Kidney (tissue), 14 donors: ENCODE data around the gene SHOX. TPM values are rescaled to one million over a fixed set of nuclear protein-coding genes. Genes with fewer than 3 reads are reported as not detected.

Experiments used
- DNase-seq, 5 donors: peaks; one replicate each; pipeline ENCODE4 v3.0.0-alpha.2; 2013 to 2020
- FAIRE-seq: peaks from 2 replicates; lab custom pipeline; 2012; peaks lifted over from hg19 to GRCh38; lab: Jason Lieb, UNC
- H3K27ac ChIP-seq, 2 donors: one replicate each; pipeline ENCODE4 v1.7.0; 2013; ENCODE audit warnings: low read depth in 2 of 2, low read length in 2 of 2, inconsistent platforms in 1 of 2
- H3K27me3 ChIP-seq: one replicate; pipeline ENCODE4 v1.7.1; 2013; ENCODE audit warnings: low read length, inconsistent platforms; ENCODE audit not compliant: control insufficient read depth, insufficient read depth
- H3K36me3 ChIP-seq, 3 donors: one replicate each; pipeline versions ENCODE4 v1.7.0 to v1.7.1; 2013; ENCODE audit warnings: low read length in 3 of 3, control low read depth in 1 of 3, inconsistent platforms in 1 of 3; ENCODE audit not compliant: insufficient read depth in 3 of 3, control insufficient read depth in 2 of 3
- H3K4me1 ChIP-seq, 3 donors: one replicate each; pipeline versions ENCODE4 v1.7.0 to v1.7.1; 2013; ENCODE audit warnings: low read length in 3 of 3, inconsistent platforms in 1 of 3, low read depth in 1 of 3; ENCODE audit not compliant: control insufficient read depth in 2 of 3, insufficient read depth in 2 of 3
- H3K4me3 ChIP-seq, 3 donors: one replicate each; pipeline versions ENCODE4 v1.7.0 to v1.8.1; 2013; ENCODE audit warnings: low read length in 3 of 3, control low read depth in 1 of 3, inconsistent platforms in 1 of 3
- H3K9ac ChIP-seq, 3 donors: one replicate each; pipeline versions ENCODE4 v1.7.0 to v1.7.1; 2013; ENCODE audit warnings: low read length in 3 of 3, control low read depth in 1 of 3, inconsistent platforms in 1 of 3
- H3K9me3 ChIP-seq, 3 donors: one replicate each; pipeline versions ENCODE4 v1.7.0 to v1.7.1; 2013; ENCODE audit warnings: low read length in 3 of 3, control low read depth in 1 of 3, inconsistent platforms in 1 of 3; ENCODE audit not compliant: control insufficient read depth in 2 of 3, insufficient read depth in 1 of 3
- intact Hi-C: fragments of 100-400 bp; cut with DNase I; formaldehyde crosslinking; loops from one replicate; pipeline ENCODE4 v1.11.1; 2022
- polyA plus RNA-seq: library from polyadenylated mRNA; stranded (reverse); fragments of 350-450 nt; fragmentation: Illumina TruSeq; extraction: RNeasy Lipid Tissue Mini Kit (QIAGEN cat#74804); gene quantifications from one replicate; pipeline ENCODE4 v1.2.3, GENCODE V29; 2014; ENCODE audit warnings: low read depth, low replicate concordance; ENCODE audit not compliant: insufficient read depth
- total RNA-seq: library from RNA; stranded (reverse); fragmentation: NEBNext Ultra II Directional; extraction: Animal tissue kit (Norgen Biotek cat#: 25700); gene quantifications from one replicate; pipeline ENCODE4 v1.2.1, GENCODE V29; 2021
- TF ChIP-seq, protein P1 (sequence below): IDR thresholded peaks from 3 replicates; pipeline ENCODE4 v1.5.1; 2012; ENCODE audit warnings: mild to moderate bottlenecking, moderate library complexity, borderline replicate concordance; ENCODE audit not compliant: insufficient read depth; ENCODE audit errors: extremely low read depth
- donor health status: control.
- donor health status: control.
- donor health status: control.
- donor health status: control.
- donor health status: control.
- donor health status: DM: yes; HTN: yes; CAD: no.
- donor health status: Normal renal cell carcinoma (clear cell type).

SHOX gene
- total and polyA plus RNA-seq, 2 donors from 2014 or later = not detected

DNA sequence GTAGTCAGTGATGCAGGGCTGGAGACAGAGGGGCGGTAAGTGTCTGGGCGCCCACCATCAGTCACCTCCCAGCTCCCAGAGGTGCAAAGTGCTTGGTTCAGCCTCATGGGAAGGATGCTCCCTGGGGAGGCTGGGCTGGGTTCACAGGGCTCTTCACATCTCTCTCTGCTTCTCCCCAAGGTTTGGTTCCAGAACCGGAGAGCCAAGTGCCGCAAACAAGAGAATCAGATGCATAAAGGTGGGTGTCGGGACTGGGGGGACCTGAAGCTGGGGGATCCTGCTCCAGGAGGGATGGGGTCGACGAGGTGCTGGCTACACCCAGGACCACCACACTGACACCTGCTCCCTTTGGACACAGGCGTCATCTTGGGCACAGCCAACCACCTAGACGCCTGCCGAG lies 10.1 kb downstream of the SHOX start:
- intact Hi-C loops = no loop called here
- Histone ChIP-seq H3K4me3 (no peak overlapping the region), H3K9me3 (no peaks in the 10 kb centered on the region), H3K9ac (no peak overlapping the region), H3K27ac (no peak overlapping the region), H3K36me3 (no peaks in the 10 kb centered on the region), H3K27me3 (peaks cover 30% of the 10 kb centered on the region), H3K4me1 (no peaks in the 10 kb centered on the region)
- no peak for DNase-seq
- TF ChIP-seq, protein P1, sequence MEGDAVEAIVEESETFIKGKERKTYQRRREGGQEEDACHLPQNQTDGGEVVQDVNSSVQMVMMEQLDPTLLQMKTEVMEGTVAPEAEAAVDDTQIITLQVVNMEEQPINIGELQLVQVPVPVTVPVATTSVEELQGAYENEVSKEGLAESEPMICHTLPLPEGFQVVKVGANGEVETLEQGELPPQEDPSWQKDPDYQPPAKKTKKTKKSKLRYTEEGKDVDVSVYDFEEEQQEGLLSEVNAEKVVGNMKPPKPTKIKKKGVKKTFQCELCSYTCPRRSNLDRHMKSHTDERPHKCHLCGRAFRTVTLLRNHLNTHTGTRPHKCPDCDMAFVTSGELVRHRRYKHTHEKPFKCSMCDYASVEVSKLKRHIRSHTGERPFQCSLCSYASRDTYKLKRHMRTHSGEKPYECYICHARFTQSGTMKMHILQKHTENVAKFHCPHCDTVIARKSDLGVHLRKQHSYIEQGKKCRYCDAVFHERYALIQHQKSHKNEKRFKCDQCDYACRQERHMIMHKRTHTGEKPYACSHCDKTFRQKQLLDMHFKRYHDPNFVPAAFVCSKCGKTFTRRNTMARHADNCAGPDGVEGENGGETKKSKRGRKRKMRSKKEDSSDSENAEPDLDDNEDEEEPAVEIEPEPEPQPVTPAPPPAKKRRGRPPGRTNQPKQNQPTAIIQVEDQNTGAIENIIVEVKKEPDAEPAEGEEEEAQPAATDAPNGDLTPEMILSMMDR = no peak
- no peak for FAIRE-seq

DNA sequence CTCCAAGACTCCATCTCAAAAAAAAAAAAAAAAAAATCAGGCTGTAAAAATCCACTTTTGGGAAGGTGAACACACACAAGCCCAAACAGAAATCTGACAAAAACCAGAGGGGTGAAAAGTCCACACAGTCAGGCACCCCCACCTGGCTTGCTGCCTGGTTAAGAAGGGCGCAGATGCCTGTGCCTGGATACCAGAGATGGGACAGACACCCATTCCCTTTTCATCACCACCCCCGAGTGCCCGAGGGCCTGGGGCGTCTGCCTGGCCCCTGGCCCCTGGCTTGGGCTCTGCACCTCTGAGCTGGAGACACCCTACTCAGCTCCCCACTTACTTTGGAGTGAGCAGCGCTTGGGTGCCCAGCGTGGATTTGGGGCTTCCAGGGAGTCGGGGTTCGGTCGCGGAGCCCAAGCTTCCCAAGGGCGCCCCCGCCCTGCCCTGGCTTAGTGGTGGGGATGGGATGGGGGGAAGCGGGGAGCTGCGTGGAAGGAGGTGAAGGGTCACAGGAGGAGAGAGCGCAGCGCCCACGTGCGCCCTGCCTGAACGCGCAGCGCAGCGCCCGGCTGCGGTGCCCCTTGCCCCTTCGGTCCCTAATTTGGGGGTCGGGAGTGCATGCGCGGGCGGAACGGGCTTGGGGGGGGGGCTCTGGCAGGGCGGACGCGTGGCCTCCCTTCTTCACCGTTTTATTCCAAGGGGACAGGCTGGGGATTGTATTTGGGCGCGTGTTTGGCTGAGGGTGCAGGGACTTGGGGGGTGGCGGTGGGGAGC lies 11.3 kb downstream of the SHOX start:
- TF ChIP-seq, protein P1 = no peak
- FAIRE-seq (no peak), DNase-seq (no peak)
- Histone ChIP-seq H3K4me1 (no peaks in the 10 kb centered on the region), H3K9ac (no peak overlapping the region), H3K27me3 (peaks cover 27% of the 10 kb centered on the region), H3K9me3 (no peaks in the 10 kb centered on the region), H3K36me3 (no peaks in the 10 kb centered on the region), H3K4me3 (no peak overlapping the region), H3K27ac (no peak overlapping the region)
- intact Hi-C loops = no loop called here

DNA sequence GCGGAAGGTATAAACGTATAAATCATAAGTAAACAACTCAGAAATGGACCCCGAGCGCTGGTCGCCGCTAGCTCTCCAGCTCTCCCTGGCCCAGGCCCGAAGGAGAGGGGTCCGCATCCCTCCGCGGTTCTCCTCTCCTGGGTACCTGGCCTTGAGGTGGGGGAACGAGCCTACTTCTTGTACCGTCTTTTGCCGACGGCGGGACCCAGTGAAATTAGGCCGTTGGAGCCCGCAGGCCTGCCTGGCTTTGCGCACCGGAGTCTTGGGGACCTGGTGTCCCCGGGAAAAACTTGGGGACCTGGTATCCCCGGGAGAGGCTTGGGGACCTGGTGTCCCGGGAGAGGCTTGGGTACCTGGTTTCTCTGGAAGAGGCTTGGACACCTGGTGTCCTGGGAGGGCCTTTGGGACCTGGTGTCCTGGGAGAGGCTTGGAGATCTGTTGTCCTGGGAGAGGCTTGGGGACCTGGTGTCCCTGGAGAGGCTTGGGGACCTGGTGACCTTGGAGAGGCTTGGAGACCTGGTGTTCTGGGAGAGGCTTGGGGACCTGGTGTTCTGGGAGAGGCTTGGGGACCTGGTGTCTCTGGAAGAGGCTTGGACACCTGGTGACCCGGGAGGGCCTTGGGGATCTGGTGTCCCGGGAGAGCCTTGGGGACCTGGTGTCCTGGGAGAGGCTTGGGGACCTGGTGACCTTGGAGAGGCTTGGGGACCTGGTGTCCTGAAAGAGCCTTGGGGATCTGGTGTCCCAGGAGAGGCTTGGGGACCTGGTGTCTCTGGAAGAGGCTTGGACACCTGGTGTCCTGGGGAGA lies 12.0 kb downstream of the SHOX start:
- H3K9ac ChIP-seq = no peak overlapping the region
- intact Hi-C loops = no loop called here
- no peak overlapping the region for H3K4me3 ChIP-seq
- H3K27me3 ChIP-seq = peaks cover 19% of the 10 kb centered on the region
- TF ChIP-seq, protein P1 = no peak
- H3K4me1 ChIP-seq = no peaks in the 10 kb centered on the region
- no peaks in the 10 kb centered on the region for H3K9me3 ChIP-seq
- H3K27ac ChIP-seq = no peak overlapping the region
- FAIRE-seq (no peak), DNase-seq (no peak)
- no peaks in the 10 kb centered on the region for H3K36me3 ChIP-seq
